Measurements from ENCODE around the gene SMPD2. TPM values are rescaled to one million over a fixed set of nuclear protein-coding genes. Genes with fewer than 3 reads are reported as not detected.

SMPD2 gene
- total RNA-seq, 6 donors from 2014 or later = 9.4 to 25.2 (median 15.4) TPM

DNA sequence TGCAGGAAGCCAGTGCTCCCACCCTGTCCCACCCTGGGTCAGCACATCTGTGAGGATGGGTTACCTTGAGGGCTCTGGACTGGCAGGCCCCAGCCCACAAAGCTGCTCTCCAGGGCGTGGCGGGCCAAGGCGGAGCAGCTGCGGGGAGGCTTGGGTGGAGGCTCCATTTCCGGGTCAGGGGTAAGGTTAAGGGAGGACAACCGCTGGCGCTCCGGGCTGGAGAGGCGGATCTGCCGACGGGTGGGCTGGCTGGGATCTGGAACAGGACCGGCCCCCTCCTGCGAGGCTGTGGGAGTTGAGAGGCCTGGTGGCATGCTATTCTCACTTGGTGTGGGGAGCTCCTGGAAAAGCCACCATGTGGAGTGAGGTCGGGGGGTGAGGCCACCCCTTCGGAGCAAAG, 5.5 kb downstream of the SMPD2 start:
- Histone ChIP-seq H3K36me3 (peaks cover 6 to 47% (median 37%) of the 10 kb centered on the region in 4 donors), H3K4me1 (peaks cover 8 to 21% (median 11%) of the 10 kb centered on the region in 4 donors), H3K27ac (no peak overlapping the region), H3K4me3 (no peak overlapping the region), H3K9me3 (no peaks in the 10 kb centered on the region), H3K27me3 (no peaks in the 10 kb centered on the region)
- 90 to 91% methylated on average over 6 to 15 of the region's 15 CpGs for WGBS, 2 donors
- ATAC-seq (ENCODE audit: low FRiP score in 2 of 2) (no peak), DNase-seq (peak in 1 of 2 donors; percentile 75)
- no peak for TF ChIP-seq EP300 (IDR thresholded peaks at IDR 0.05)
- no peak for TF ChIP-seq POLR2A (IDR thresholded peaks at IDR 0.05)
- TF ChIP-seq POLR2AphosphoS5 (IDR thresholded peaks at IDR 0.05) = no peak
- TF ChIP-seq, protein P1, sequence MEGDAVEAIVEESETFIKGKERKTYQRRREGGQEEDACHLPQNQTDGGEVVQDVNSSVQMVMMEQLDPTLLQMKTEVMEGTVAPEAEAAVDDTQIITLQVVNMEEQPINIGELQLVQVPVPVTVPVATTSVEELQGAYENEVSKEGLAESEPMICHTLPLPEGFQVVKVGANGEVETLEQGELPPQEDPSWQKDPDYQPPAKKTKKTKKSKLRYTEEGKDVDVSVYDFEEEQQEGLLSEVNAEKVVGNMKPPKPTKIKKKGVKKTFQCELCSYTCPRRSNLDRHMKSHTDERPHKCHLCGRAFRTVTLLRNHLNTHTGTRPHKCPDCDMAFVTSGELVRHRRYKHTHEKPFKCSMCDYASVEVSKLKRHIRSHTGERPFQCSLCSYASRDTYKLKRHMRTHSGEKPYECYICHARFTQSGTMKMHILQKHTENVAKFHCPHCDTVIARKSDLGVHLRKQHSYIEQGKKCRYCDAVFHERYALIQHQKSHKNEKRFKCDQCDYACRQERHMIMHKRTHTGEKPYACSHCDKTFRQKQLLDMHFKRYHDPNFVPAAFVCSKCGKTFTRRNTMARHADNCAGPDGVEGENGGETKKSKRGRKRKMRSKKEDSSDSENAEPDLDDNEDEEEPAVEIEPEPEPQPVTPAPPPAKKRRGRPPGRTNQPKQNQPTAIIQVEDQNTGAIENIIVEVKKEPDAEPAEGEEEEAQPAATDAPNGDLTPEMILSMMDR (IDR thresholded peaks at IDR 0.05) = no peak

- H3K4me3 ChIP-seq = no peak overlapping the region
- H3K4me1 ChIP-seq = peaks cover 5 to 16% (median 7%) of the 10 kb centered on the region in 4 donors
- peaks cover 6 to 47% (median 38%) of the 10 kb centered on the region in 4 donors for H3K36me3 ChIP-seq
- H3K27me3 ChIP-seq = no peaks in the 10 kb centered on the region
- TF ChIP-seq POLR2AphosphoS5 (IDR thresholded peaks at IDR 0.05) (no peak), EP300 (IDR thresholded peaks at IDR 0.05) (no peak), POLR2A (IDR thresholded peaks at IDR 0.05) (no peak)
- TF ChIP-seq, protein P1 (IDR thresholded peaks at IDR 0.05) = no peak
- no peaks in the 10 kb centered on the region for H3K9me3 ChIP-seq
- ATAC-seq (ENCODE audit: low FRiP score in 2 of 2) (no peak), DNase-seq (no peak)
- whole genome bisulfite sequencing, 2 donors = 83 to 86% methylated on average over 8 of the region's 8 CpGs
- no peak overlapping the region for H3K27ac ChIP-seq
Observed at GRCh38 chr6:109446541-109446940, 6.0 kb downstream of the SMPD2 start.

DNA sequence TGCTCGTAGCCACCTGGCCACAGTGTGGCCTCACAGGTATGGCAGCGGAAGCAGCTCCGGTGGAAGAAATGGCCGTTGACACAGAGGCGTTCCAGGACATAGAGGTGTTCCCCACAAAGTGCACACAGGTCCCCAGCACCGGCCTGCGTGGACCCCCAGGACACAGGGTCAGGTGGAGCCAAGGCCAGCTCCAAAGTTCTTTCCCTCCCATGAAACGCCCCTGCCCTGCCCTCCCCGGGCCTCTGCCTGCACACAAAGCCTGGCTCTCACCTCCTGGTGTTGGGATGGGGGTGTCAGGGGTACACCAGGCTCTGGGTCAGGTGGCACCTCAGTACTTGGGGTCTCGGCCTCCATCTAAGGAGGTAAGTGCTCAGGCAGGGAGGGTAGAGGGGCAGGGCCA, 6.6 kb downstream of the SMPD2 start:
- H3K36me3 ChIP-seq = peaks cover 8 to 53% (median 41%) of the 10 kb centered on the region in 4 donors
- TF ChIP-seq EP300 (IDR thresholded peaks at IDR 0.05) (no peak), POLR2AphosphoS5 (IDR thresholded peaks at IDR 0.05) (no peak), POLR2A (IDR thresholded peaks at IDR 0.05) (no peak)
- TF ChIP-seq, protein P1 (IDR thresholded peaks at IDR 0.05) = no peak

GRCh38 chr6:109447878-109448555, 7.5 kb downstream of the SMPD2 start:
- peak in 1 of 2 donors; percentile 6 for ATAC-seq (ENCODE audit: low FRiP score in 2 of 2)
- TF ChIP-seq POLR2A (IDR thresholded peaks at IDR 0.05) (peak in 1 of 4 donors; percentile 5), POLR2AphosphoS5 (IDR thresholded peaks at IDR 0.05) (no peak)
- Histone ChIP-seq H3K4me3 (no peak overlapping the region), H3K36me3 (peaks cover 8 to 56% (median 40%) of the 10 kb centered on the region in 4 donors), H3K27me3 (no peaks in the 10 kb centered on the region), H3K4me1 (peaks cover 0 to 8% (median 0%) of the 10 kb centered on the region in 4 donors), H3K9me3 (no peaks in the 10 kb centered on the region), H3K27ac (no peak overlapping the region)
- 79 to 94% methylated on average over 8 of the region's 8 CpGs for WGBS, 2 donors
- no peak for DNase-seq

More for the DNA sequence above, 6.6 kb downstream of the SMPD2 start:
- Histone ChIP-seq H3K4me3 (no peak overlapping the region), H3K9me3 (no peaks in the 10 kb centered on the region), H3K27ac (no peak overlapping the region), H3K27me3 (no peaks in the 10 kb centered on the region), H3K4me1 (peaks cover under 1 to 11% (median 2%) of the 10 kb centered on the region in 4 donors)
- ATAC-seq (ENCODE audit: low FRiP score in 2 of 2) (no peak), DNase-seq (peak in 1 of 2 donors; percentile 61)
- 90 to 93% methylated on average over 8 to 10 of the region's 10 CpGs for WGBS, 2 donors

DNA sequence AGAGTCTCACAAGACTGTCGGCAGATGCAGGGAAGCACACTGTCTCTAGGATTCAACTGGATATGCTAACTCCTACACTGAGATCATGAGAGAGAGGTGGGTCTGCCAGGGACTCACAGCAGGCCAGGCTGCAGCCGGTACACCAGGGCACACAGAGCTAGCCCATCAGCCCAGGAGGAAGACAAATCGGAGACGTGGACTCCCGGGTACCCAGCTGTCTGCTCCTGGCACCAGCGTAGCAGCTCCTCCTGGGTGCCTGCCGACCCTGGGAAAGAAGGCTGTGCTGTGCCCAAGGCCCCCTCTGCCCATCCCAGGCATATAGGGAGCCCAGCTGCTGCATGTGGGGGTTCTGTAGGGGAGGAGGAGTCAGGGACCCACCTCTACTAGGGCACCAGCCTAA, 8.1 kb downstream of the SMPD2 start:
- H3K27me3 ChIP-seq = no peaks in the 10 kb centered on the region
- no peak for ATAC-seq (ENCODE audit: low FRiP score in 2 of 2)

More for the DNA sequence above, 8.1 kb downstream of the SMPD2 start:
- no peak overlapping the region for H3K27ac ChIP-seq
- H3K36me3 ChIP-seq = peaks cover 8 to 52% (median 36%) of the 10 kb centered on the region in 4 donors
- TF ChIP-seq POLR2AphosphoS5 (IDR thresholded peaks at IDR 0.05) (no peak), EP300 (IDR thresholded peaks at IDR 0.05) (no peak), POLR2A (IDR thresholded peaks at IDR 0.05) (no peak)
- TF ChIP-seq, protein P1 (IDR thresholded peaks at IDR 0.05) = no peak
- peaks cover 0 to 10% (median 3%) of the 10 kb centered on the region in 4 donors for H3K4me1 ChIP-seq
- WGBS, 2 donors = 84% methylated on average over 7 of the region's 7 CpGs; no CpG with 5 or more reads in 1 of the 2 donors
- H3K9me3 ChIP-seq = no peaks in the 10 kb centered on the region
- no peak overlapping the region for H3K4me3 ChIP-seq
- no peak for DNase-seq

Data from upper lobe of left lung (tissue), 6 donors.